Skin of body (tissue), 2 donors: ENCODE data around the gene CNOT3. TPM values are rescaled to one million over a fixed set of nuclear protein-coding genes. Genes with fewer than 3 reads are reported as not detected.
A peak's percentile ranks its signal among the peaks of the same experiment; 100 is the strongest.
"Not testable (repeated sequence)": the region's sequence is repeated elsewhere in the genome, so short reads cannot be mapped to it uniquely, and the experiment has no call there.

Experiments
- DNase-seq: peaks from one replicate; lab custom pipeline; 2025; lab: John Stamatoyannopoulos, UW
- total RNA-seq: library from RNA; depleted of rRNA; stranded (reverse); fragments of >200 nt; gene quantifications from one replicate; pipeline ENCODE4 v1.2.3, GENCODE V29; 2014

Gene CNOT3
- total RNA-seq, 1 donor from 2014 or later: 11.5 TPM

DNA sequence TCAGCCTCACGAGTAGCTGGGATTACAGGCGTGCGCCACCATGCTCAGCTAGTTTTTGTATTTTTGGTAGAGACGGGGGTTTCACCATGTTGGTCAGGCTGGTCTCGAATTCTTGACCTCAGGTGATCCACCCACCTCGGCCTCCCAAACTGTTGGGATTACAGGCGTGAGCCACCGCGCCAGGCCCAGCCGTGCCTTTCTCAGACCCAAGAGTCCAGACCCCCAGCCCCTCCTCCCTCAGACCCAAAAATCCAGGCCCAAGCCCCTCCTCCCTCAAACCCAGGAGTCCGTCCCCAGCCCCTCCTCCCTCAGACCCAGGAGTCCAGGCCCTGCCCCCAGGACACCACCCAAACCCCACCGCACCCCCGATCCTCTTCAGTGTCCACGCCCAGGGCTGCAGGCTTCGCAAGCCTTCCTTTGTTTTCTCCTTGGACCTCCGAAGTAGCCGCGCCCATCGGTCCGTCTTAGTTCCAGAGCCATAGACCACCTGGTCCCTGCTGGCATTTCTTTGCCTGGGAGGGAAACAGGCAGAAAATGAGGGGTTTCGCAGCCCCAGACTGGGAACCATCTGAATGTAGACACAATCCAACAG is 31.7 kb downstream of the CNOT3 start:
- DNase-seq: no peak

DNA sequence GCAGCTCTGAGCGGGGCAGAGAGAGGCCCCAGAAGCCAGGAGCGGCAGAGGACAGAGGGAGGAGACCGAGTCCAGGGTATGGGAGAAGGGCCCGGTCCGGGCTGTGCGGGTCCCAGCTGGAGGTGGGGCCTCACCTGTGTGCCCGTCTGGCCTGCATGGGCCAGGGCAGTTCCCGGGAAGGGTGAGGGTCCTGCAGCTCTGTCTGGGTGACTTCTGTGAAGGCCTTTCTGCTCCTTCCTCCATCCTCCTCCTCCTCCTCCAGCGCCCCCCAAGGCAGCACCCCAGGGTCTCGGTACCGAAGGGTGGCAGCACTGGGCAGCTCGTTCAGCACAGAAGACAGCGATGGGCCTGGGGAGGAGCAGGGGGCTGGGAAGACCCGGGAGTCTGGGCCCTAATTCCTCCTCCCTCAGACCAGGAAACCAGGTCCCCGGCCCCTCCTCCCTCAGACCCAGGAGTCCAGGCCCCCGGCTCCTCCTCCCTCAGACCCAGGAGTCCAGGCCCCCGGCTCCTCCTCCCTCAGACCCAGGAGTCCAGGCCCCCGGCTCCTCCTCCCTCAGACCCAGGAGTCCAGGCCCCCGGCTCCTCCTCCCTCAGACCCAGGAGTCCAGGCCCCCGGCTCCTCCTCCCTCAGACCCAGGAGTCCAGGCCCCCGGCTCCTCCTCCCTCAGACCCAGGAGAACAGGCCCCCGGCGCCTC is 34.3 kb downstream of the CNOT3 start:
- DNase-seq: not testable (repeated sequence)

DNA sequence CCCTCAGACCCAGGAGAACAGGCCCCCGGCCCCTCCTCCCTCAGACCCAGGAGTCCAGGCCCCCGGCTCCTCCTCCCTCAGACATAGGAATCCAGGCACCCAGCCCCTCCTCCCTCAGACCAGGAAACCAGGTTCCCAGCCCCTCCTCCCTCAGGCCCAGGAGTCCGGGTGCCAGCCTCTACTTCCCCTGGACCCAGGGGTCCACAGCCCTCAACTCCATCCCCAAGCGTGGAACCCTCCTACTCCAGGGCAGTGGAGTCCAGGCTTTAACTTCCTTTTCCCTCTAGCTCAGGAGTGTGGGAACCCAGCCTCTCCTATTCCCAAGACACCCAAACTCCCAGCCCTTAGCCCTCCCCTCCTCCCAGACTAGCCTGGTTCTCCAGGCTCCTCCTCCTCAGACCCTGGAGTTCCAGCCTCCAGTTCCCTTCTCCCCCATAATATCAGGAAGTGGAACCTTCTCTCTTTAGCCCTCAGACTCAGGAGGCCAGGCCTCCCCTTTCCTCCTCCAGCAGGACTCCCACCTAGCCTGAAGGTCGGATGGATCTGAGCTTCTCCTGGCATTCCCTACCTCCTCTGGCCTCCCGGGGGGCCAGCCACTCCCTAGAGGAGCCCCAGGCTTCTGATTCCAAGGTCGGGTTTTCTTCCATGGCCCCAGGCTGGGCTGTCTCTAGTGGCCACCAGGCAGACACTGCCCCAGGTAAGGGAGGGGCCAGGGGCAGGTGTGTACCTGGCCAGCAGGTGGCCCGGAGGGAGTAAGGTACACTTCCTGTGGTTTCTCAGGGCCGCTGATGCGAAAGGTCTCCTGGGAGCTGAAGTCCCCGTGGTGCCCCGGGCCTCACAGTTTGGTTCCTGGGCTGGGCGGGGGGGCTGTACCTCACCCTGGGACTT is 35.2 kb downstream of the CNOT3 start, which contains the start of gene TMC4:
Gene TMC4 (minus strand): TSS at position 690 of the 888 bp plus-strand sequence. CDS start 43 bp downstream, at position 647.
- DNase-seq: no peak

DNA sequence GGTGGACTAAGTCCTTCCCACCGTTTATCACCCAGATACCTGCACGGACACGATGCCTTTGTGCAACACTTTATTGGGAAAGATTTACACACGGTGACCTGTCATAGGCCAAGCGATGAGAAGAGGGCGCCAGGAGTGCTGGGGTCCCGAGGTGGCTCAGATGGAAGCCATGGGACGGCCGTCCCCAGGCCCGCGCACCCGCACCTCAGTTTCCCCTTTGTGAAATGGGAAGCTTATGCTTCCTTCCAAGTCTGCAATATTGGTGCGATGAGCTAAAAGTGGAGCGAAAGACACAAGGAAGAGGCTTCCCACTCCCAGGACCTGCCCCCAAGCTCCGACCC is 35.8 kb downstream of the CNOT3 start:
- no peak for DNase-seq

DNA sequence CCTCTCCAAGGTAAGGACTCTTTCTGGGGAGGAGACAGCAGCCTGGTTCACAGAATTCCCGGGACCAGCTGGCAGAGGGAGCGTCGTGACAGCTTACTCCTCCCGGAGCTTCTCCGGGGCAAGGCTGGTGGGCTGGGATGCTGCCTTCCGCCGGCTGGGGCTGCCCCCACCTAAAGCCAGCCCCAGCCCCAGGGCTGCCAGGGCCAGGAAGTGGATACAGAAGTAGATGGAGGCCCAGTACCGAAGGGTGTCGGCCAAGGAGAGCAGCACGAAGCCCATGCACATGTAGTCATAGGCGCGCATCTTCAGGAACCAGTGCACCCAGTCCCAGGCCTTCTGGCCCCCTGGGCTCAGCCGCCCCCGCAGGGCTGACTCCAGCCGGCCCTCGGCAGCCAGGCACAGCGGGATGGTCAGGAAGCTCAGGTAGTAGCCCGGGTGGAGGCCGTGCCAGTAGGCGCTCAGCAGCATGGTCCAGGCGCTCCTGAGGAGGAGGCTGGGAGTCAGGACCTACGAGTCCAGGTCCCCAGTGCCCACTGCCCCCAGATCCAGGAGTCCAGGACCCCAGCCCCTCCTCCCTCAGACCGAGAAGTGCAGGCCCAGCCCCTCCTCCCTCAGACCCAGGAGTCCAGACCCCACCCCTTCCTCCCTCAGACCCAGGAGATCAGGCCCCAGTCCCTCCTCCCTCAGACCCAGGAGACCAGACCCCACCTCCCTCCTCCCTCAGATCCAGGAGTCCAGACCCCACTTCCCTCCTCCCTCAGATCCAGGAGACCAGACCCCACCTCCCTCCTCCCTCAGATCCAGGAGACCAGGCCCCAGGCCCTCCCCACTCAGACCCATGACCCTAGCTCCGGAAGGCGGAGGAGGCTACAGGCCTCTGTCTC is 36.6 kb downstream of the CNOT3 start:
- no peak for DNase-seq

DNA sequence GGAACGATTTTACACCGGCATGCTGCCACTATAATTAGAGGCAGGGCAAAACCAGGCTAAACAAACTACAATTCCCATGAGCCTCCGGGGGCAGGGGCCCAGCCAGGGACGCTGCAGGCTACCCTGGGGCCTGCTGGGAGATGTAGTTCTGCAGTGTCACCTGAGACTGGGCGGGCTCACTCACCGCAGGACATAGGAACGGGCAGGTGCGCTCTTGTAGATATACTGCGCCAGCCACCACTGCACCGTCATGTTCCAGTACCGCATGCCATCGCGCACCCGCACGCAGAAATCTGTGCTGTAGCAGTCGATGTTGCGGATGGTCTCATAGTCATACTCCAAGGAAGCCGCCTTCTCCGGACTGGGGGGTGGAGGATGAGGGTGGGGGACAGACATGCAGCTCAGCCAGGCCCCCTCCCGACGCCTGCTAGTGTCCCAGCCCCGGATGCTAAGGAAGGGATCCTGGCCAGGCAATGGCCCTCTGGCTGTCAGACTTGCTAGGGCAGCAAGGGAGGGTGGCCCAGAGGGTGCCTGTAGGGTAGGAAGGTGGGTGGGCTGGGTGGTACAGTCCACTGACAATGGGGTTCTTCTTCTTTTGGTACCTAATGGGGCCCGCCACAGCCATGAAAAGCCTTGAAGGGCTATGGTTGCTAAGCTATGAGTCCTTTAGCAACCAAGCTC is 41.2 kb downstream of the CNOT3 start:
- no peak for DNase-seq

DNA sequence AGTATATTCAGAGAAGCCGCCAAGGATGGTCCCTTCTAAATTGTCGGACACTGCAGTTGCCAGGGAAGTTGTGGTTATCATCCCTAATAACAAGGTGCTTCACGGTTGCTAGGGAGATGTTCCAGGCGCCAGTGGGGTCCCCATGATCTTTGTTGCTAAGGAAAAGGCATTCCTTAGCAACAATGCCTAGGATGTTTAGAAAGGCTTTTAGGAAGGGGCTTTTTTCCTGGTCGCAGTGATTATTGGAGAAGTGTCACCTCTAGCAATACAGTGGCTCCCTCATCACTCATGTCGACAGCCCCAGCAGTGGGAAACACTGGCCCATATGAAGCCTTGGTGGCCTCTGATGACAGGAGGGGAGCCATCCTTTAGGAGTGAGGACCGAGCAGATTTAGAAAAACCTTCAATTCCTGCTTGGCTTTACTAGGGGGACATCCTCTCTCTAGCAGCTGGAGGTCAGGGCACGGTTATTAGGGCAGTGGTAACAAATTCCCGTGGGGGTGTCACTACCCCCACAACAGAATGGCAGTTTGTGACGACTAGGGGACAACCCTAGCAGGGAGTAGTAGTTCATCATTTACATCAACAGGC is 41.8 kb downstream of the CNOT3 start:
- DNase-seq: no peak

DNA sequence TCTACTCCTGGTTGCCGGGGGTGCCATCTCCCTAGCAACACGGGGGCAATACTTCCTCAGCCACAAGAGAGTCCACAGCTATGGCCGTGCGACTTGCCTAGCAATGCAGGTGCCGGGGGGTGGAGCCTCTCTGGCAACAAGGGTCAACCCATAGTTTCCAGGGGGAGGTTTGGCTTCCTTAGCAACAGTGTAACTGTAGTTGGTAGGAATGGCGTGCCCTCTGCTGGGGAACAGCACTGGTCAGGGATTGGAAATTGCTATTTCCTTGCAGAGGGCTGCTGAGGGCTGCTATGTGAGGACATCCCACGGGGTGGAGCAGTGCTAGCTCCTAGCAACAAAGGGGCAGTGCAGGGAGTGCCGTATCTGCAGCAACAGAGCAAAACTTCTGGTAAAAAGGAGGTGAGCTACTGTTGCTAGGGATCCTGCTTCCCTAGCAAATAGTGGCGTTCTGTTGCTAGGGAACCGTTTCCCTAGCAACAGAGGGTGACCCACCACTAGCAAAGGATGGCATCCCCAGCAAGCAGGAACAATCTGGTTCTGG is 42.4 kb downstream of the CNOT3 start:
- DNase-seq: no peak

DNA sequence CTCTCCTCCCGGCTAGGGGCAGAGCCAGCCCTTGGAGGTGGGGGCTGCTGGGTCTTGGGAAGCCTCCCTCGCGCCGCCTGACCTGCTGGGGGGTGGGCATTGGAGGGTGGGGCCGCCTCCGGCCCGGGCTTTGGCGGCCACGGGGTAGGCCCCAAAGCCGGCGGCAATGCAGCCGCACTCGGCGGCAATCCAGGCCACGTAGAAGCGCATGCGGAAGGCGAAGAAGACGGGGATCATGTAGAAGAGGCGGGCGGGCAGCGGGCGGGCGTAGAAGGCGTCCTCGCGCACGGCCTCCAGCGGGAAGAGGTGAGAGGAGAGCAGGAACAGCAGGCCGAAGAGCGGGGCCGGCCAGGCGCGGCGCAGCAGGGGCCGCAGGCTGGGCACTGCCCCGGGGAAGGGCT is 43.1 kb downstream of the CNOT3 start:
- DNase-seq: no peak

DNA sequence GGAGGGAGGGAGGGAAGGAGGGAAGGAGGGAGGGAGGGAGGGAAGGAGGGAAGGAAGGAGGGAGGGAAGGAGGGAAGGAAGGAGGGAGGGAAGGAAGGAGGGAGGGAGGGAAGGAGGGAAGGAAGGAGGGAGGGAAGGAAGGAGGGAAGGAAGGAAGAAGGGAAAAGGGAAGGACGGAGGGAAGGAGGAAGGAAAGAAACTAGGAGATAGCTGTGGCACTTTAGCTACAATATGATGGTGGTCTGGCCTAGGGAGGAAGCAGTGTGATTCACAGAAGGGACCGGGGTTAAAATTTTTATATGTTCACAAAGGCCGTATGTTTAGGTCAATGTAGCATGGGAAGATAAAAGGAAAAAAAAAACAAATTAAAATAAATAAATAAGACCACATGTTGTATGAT is 44.3 kb downstream of the CNOT3 start:
- not testable (repeated sequence) for DNase-seq

DNA sequence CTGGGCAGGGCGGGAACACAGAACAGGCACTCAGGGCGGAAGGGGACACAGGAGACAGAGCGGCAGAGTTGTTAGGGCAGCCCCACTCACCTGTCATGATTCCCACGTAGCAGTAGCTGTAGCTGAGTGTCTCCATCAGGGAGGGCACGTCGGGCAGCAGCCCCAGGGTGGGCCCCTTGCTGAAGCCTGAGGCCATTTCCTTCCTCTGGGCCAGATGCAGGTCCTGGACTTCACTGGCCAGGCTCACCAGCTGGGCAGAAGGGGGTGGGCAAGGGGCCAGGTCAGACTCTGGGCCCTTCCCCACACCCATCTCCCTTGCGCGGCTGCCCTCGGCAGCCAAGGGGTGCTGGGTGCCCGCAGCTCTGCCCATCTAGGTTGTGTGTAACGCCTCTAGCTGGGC is 45.9 kb downstream of the CNOT3 start:
- DNase-seq: no peak

DNA sequence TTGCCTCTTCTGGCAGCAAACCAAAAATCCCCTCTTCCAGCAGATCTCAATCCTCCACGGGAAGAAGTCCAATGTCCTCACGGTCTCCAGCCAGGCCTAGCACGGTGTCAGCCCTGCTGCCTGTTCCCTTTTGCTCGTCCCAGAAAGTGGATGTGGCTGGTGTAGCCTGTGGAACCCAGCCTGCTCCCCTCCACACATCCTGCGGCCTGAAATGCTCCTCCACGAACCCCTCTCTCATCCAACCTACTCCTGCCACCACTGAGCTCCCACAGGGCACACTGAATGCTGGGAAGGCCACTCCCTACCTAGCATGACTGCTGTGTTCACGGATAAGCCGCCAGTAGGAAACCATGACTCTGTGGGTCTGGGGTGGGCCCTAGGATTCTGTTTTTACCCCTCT is 48.8 kb downstream of the CNOT3 start:
- no peak for DNase-seq

DNA sequence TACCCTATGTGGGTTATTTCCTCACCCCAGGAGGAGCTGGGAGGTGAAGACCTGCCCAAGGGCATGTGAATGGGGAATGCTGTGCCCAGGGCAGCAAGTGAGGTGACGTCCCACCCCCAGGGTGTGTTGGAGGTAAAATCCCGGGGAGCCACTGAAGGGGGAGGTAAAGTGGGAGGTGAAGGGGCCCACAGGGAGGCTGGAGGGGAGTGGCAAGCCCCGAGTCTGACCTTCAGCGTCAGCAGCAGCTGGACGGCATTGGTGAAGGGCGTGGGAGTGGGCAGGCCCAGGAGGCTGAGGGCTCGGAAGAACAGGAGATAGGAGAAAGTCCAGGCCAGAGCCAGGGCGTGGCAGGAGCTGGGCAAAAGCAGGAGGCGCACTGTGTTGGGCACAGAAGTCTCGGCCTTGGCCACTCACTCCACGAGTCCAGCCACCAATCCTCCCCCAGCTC is 49.4 kb downstream of the CNOT3 start:
- DNase-seq: no peak

DNA sequence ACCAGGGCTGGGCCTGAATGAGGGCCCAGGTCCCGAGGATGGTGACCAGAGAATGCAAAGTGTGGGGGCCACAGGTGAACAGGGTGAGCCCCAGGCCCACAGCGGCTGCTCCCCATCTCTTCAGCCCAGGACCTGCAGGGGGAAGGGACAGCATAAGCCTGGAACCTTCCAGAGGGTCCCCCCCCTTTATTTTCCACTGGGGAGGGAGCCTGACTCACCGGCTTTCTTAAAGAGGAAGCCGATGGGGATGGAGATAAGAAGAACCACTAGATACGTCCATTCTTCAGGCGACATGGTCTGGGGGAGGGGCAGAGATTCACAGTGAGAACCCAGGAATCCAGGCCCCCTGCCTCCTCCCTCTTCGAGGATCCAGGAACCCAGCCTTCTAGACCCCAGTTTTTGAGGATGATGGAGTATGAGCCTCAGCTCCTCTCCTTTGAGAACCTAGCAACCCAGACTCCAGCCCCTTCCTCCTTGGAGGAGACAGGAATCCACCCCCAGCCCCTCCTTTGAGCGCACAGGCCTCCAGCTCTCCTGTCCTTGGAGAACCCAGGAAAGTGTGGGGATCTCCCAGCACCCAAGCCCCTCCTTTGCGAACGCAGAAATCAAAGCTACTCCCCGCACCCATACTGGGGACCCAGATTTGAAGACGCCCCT is 50.8 kb downstream of the CNOT3 start:
- no peak for DNase-seq

DNA sequence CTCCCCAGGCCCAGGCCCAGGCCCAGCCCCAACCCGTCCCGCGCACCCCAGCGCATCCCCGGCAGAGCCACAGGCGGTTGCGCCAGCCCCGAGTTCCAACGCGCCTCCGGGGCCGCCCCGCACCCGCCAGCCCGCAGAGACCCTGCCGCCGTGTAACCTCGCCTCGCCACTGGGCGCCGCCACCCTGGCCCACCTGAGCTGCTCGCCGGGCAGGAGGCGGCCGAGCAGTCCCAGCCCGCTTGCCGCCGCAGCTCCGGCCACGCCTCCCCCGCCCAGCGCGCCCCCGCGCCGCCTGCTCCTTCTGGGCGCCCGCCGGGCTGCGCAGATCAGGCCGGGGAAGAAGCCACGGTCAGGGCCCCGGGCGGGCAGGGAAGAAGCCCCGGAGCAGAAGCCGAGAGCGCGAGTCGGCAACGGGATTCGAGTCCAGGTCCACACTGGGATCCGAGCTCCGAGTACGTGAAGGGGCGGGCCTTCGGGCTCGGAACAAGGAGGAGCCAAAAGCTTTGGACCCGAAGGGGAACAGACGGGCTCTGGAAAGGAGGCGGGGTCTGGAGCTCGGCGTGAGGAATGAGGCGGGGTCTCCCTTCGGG is 51.7 kb downstream of the CNOT3 start, which contains the start of gene MBOAT7:
Gene MBOAT7 (minus strand): TSS at position 436 of the 590 bp plus-strand sequence. CDS start 1,072 bp downstream, outside the sequence.
- no peak for DNase-seq

DNA sequence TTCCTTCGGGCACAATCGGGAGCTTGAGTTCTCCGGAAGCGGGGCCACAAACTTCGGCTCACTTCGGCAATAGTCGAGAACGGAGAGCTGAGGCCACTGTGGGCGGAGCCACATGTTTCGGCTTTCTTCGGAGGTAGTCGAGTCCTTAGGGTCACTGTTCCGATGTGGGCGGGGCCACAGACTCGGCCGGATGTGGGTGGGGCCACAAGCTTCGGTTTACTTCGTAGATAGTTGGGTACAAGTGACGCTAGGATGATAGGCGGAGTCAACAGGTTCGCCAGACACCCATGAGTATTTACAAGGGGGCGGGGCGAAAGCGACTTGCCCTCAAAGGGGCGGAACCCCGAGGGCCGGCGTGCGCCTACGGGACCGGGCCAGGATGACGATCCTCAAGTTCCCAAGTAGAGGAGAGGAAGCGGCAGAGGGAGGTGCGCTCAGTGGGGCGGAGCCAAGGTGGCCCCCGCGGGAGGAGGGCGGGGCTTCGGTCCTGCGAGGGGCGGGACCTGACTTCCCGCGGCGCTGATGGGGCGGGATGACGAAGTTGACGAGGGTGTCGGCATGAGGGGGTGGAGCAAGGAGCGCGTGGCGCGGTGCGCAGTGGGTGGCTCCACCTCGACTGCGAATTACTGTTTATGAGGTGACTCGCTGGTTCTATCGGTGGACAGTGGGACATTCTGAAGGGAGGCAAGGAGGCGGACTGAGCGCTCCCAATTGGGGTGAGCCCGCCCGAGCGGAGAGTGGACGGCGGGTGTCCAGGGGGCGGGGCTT is 52.4 kb downstream of the CNOT3 start:
- DNase-seq: peak; percentile 100

DNA sequence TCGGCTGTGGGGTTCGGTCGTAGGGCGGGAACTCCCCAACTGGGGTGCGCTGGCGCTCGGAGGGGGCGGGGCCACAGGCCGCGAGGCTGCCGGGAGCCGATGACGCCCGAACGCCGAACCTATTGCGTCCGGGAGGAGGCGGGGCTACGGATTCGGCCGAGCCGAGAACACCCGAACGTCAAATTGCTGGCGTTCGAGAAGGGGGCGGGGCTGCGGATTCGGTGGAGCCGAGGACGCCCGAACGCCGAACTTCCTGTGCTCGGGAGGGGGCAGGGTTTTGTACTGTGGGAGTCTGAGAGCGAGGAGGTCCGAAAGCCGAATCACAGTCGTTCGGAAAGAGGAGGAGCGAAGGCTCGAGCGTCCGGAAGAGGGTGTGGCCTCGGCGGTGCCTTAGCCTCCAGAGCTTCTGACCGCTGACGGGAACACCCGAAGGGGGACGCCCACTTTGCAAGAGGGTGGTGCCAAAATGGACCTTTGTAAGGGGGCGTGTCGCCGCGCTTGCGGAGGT is 53.0 kb downstream of the CNOT3 start:
- DNase-seq: peak; percentile 100
